Measurements from ENCODE around the gene ZSCAN29. TPM values are rescaled to one million over a fixed set of nuclear protein-coding genes. Genes with fewer than 3 reads are reported as not detected.

ZSCAN29 gene
- total RNA-seq, 2 experiments from 2014 or later, result 23.2 to 26.8 TPM

DNA sequence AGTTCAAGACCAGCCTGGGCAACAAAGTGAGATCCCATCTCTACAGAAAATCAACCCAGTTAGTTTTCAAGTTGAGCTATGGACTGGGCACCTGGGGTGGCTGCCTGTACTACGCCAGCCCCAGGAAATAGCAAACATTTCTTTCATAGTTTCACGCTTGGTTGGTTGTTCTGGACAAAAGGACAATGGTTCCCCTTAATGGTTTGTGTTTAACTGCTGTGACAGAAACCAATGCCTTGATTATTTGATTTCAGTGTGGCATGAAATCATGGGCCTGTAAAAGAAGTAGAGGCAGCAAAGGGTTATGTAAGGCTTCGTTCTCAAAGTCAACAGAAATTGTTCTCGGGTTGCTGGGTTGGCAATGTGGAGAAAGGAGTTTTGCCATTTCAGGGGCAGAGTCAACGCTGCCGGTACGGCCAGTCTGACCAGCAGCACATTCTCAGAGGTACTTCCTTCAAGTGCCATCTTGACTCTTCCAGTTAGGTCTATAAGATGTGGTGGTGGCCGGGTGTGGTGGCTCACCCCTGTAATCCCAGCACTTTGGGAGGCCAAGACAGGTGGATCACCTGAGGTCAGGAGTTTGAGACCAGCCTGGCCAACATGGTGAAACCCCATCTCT lies 53.2 kb downstream of the ZSCAN29 start:
- no peak overlapping the region for H3K27ac Mint-ChIP-seq
- no peaks in the 10 kb centered on the region for H3K4me1 Mint-ChIP-seq
- no peaks in the 10 kb centered on the region for H3K9me3 Mint-ChIP-seq

DNA sequence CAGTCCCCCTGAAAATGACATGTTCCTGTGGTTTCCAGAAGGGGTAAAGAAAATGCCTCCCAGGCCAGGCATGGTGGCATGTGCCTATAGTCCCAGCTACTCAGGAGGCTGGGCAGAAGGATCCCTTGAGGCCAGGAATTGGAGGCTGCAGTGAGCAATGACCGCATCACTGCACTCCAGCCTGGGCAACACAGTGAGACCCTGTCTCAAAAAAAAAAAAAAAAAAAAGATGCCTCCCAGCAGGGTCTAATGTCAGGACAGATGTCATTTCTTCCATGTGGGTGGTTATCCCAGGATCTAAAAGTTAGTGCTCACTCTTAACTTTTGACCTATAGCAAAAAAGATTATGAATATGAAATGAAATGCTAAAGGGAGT lies 53.9 kb downstream of the ZSCAN29 start:
- DNase-seq, result no peak
- Mint-ChIP-seq H3K27me3 (peaks cover 8% of the 10 kb centered on the region), H3K4me3 (no peak overlapping the region), H3K4me1 (no peaks in the 10 kb centered on the region), H3K36me3 (no peaks in the 10 kb centered on the region), H3K27ac (no peak overlapping the region), H3K9me3 (no peaks in the 10 kb centered on the region)

More for the DNA sequence above, 53.2 kb downstream of the ZSCAN29 start:
- DNase-seq, result no peak
- Mint-ChIP-seq H3K27me3 (peaks cover 4% of the 10 kb centered on the region), H3K4me3 (no peak overlapping the region), H3K36me3 (no peaks in the 10 kb centered on the region)

GRCh38 chr15:43316016-43316970 lies 54.5 kb downstream of the ZSCAN29 start:
- H3K27me3 Mint-ChIP-seq, result peaks cover 8% of the 10 kb centered on the region
- no peaks in the 10 kb centered on the region for H3K36me3 Mint-ChIP-seq
- no peak overlapping the region for H3K4me3 Mint-ChIP-seq
- no peak for DNase-seq
- H3K9me3 Mint-ChIP-seq, result no peaks in the 10 kb centered on the region
- no peak overlapping the region for H3K27ac Mint-ChIP-seq
- no peaks in the 10 kb centered on the region for H3K4me1 Mint-ChIP-seq

- DNase-seq, result no peak
- no peaks in the 10 kb centered on the region for H3K4me1 Mint-ChIP-seq
- no peak overlapping the region for H3K4me3 Mint-ChIP-seq
- no peaks in the 10 kb centered on the region for H3K9me3 Mint-ChIP-seq
- H3K27me3 Mint-ChIP-seq, result peaks cover 18% of the 10 kb centered on the region
- H3K36me3 Mint-ChIP-seq, result no peaks in the 10 kb centered on the region
- no peak overlapping the region for H3K27ac Mint-ChIP-seq
These were observed 56.7 kb downstream of the ZSCAN29 start for GRCh38 chr15:43314171-43314570.

- Mint-ChIP-seq H3K4me3 (no peak overlapping the region), H3K9me3 (no peaks in the 10 kb centered on the region), H3K4me1 (no peaks in the 10 kb centered on the region), H3K27ac (no peak overlapping the region), H3K27me3 (peaks cover 24% of the 10 kb centered on the region), H3K36me3 (no peaks in the 10 kb centered on the region)
- no peak for DNase-seq
These were observed 58.5 kb downstream of the ZSCAN29 start for GRCh38 chr15:43312378-43312777.

Other genes with a start within 250 kb of the ZSCAN29 start
- gene TMEM62, start 237.5 kb downstream of the ZSCAN29 start, total RNA-seq, result 10 to 100 TPM; 13.8 to 13.9 TPM
- 10 to 100 TPM; 40.2 to 45.0 TPM for gene CCNDBP1, start 185.6 kb downstream of the ZSCAN29 start, total RNA-seq
- gene EPB42, start 150.0 kb downstream of the ZSCAN29 start, total RNA-seq, result not detected
- gene TGM5, start 104.1 kb downstream of the ZSCAN29 start, total RNA-seq, result under 1 TPM; 0.16 to 0.38 TPM
- gene TGM7, start 68.8 kb downstream of the ZSCAN29 start, total RNA-seq, result not detected
- gene LCMT2, start 40.5 kb downstream of the ZSCAN29 start, total RNA-seq, result 10 to 100 TPM; 12.4 to 14.3 TPM
- 10 to 100 TPM; 38.0 to 38.3 TPM for gene TUBGCP4, start 58 bp upstream of the ZSCAN29 start, total RNA-seq
- 10 to 100 TPM; 24.1 to 24.3 TPM for gene TP53BP1, start 122.1 kb upstream of the ZSCAN29 start, total RNA-seq
- under 1 TPM; 0.68 TPM for gene MAP1A, start 146.6 kb upstream of the ZSCAN29 start, total RNA-seq
- gene PPIP5K1, start 219.2 kb upstream of the ZSCAN29 start, total RNA-seq, result 10 to 100 TPM; 32.8 to 33.6 TPM
- gene CKMT1B, start 223.0 kb upstream of the ZSCAN29 start, total RNA-seq, result under 1 TPM; 0.29 to 0.92 TPM
- under 1 TPM; 0.54 to 0.62 TPM for gene STRC, start 247.8 kb upstream of the ZSCAN29 start, total RNA-seq

Measured in activated naive CD8-positive, alpha-beta T cell treated with anti-CD3 and anti-CD28 coated beads for 36 hours (primary cell).